ENCODE measurements around the gene EFTUD2.
A peak's percentile ranks its signal among the peaks of the same experiment; 100 is the strongest.

The EFTUD2 gene

DNA sequence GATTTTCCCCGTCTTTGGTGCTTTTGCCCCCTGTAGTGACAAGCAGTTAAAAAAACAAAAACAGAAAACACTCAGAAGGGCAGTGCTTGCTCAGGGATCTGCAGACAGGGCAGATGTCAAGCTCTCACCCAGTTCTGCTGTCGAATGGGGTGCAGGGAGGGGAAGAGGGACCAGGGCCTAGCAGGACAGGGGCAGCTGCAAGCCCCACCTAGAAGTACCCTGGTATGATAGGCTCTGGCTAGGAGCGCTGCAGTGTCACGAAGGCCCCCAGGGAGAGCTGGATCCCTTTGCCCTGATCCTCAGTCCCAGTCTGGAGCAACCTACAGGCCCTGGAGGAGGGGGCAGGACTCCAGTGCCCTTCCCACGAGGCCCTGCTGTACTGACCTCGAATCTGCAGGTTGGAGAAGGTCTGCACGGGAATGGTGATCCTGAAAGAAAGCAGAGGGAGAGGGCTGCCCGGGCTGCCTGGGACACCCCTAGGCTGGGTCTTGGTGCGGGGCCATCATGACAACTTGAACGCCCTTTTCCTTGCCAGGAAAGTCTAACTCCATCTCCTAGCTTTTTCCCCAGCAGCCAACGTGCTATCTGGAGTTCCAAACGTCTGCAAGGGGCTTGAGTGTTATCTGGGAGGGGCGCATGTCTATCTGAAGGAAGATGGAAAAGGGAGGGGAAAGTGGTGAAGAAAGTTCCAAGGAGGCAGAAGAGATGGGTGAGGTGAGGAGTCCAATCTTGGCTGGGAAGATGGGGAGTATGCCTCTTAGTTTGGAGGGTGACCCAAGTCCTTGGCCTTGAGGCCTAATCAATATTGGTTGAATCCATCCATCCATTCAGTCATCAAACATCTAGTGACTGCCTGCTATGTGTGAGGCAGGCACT lies 11.2 kb upstream of the EFTUD2 start:
- DNase-seq = no peak

DNA sequence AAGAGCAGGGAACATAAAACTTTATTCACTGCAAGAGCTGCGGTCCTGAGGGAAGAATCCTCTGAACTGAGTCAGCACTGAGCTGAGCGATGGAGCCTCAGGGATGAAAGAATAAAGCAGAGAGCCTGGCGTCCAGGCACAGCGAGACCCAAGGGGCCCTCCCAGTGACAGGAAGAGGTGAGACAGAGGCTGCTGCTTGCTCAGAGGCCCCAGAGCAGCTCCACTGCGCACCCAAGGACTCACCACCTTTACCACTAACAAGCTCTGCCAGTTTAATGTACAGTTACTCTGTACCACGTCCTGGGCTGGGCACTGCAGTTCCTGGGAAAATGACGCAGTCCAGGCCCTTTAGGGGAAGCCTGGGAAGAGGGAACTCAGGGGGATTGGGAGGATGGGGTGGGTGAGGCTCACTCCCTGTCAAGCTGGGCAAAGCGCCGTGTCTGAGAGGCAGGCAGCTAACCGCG lies 10.5 kb upstream of the EFTUD2 start:
- DNase-seq = no peak

DNA sequence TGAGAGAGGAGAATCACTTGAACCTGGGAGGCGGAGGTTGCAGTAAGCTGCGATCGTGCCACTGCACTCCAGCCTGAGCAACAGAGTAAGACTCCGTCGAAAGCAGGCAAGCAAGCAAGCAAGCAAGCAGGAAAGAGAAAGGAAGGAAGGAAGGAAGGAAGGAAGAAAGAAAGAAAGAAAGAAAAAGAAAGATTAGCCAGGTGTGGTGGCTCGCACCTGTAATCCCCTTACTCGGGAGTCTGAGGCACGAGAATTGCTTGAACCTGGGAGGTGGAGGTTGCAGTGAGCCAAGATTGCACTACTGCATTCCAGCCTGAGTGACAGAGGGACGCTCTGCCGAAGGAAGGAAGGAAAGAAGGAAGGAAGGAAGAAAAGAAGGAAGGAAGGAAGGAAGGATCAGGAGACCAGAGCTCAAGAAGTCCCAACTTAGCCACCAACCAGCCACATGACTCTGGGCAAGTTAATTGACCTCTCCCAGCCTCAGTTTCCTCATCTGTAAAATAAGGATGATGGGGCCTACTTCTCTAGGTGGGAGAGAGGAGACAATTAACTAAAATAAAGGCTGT lies 9.6 kb upstream of the EFTUD2 start:
- DNase-seq = no peak

DNA sequence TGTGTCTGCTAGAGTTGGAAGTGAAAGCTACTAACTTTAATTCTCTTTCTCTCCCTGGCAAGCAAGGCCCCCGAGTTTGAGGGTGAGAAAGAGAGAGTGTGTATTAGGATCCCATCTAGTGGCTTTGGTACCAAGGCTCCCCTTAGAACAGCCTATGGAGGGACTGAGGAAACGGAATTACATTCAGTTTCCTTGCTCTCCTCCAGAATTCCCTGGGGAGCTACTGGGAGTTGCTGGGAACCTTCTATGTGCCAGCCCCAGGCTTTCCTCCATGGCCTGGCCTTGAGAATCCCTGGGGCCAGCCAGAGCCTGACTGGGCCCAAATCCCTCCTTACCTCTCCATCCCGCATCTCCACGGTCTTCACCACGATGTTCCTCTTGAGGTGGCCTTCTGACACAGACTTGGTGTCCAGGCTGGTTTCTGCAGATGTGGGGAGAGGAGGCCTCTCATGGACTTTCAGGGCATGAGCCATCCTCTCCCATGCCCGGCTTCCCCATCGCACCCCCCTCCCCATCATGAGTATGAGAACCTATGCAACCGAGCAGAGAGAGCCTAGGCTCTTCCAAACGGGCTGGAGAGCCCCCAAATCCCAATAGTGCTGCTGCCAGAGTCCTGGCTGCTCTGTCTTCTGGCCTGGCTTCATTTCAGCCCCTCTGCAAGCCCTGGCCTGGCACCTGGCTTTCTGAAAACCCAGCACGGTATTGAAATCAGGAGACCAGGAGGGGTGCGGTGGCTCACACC lies 8.7 kb upstream of the EFTUD2 start:
- no peak for DNase-seq

DNA sequence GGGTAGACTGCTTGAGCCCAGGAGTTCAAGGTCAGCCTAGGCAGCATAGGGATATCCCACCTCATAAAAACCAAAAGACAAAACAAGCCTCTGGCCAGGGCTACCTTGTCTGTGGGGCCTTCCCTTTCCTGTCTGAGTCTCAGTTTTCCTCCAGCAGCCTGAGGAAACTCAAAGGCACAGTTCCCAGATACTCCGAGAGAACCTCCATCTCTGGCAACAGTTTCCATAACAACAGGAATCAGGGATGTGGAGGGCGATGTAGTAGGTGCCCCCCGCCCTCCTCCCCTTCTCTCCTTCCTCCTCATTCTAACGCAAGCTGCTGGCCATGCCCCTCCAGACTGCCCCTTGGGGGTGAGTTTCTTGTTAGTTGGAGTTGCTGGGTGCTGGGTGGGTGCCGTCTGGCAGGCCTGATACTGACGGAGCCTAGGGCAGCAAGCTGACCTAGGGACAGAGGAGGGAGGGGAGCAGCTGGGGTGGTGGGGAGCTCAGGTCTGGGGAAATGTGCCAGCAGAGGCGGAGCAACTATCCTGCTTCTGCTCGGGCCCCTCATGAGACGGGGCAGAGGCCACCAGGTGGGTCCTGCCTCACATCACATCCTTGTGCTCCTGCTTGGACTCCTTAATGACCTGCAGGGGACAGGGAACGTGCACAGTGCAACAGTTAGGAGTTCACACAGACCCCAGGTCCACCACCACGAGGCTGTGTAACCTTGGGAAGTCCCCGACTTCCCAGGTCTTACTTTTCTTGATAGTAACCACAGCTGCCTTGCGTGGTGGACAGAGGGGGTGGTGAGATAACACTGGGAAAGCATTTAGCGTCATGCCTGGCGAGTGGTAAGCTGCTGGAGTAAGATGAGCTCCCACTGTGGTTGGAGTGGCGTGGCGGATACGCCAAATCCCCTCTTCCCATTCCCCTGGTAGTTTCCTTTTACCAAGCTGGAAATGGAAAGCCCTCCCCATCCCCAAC lies 7.8 kb upstream of the EFTUD2 start:
- no peak for DNase-seq

DNA sequence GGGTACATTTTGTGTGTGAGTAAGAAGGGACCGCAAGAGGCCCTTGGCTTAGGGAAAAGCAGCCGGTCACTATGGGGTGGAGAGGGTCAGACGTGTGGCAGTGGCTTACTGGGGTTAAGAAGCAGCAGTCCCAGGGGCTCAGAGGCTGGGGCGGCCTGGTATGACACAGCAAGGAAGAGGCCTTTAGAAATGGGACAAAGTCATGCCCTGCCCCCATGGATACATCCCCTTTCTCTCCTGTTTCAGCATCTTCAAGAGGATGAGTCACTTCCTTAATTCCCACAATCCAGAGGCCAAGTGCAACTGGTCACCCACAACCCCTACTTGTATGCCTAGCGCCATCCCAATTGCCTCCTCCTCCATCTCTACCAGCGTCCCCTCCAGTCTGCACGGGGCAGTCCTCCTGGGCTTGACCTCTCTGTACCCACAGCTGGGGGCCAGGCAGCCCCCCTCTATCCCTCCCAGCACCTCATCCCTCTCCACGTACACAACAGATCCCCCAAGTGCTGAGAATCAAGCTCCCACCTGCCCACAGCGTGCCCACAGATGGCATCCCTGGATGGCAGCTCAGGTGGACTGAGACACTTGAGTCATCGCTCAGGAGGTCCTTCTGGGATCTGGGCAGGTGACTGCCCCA lies 6.9 kb upstream of the EFTUD2 start:
- DNase-seq = no peak

DNA sequence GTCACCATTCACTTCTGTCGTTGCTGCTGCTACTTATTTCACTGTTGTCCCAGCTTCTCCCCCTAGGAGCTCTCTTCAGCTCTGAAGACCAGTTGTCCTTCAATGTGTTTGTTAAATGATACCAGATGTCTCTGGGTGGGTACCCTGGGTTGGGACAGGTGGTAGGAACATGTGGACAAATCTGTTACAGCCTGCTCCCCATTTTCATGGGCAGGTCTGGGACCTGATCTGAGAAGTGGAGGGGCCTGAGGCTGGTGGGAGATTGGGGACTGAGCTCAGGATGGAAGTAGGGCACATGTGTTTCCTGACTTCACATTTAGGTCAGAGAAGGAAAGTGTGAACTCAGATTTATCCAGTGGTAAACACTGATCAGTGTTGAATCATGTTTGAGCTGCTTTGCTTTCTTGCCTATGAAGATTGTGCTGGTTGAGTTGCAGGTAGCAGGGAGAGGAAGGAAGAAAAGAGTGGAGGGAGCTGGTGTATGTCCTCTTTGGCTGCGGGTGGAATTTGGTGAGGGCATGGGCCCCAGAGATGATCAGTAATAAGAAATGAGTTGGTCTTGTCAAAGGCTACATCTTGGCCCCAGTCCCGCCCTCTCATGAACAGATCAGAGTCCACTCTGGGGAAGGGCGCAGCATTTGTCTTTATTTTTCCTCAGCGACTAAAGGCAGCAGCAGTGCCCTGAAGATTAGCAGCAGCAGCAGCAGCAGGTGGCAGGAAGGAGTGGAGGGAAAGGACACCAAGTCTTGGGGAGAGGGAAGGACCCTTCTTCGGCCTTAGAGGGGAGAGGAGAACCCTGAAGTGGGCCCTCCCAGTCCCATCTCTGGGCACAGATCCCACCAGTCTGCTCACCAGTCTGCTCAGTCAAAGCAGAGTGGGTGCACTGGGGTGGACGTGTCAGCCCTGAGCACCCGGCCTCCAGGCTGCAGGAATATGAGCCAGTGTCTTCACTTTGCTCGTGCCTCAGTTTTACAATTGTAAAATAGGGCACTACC lies 6.1 kb upstream of the EFTUD2 start:
- no peak for DNase-seq

DNA sequence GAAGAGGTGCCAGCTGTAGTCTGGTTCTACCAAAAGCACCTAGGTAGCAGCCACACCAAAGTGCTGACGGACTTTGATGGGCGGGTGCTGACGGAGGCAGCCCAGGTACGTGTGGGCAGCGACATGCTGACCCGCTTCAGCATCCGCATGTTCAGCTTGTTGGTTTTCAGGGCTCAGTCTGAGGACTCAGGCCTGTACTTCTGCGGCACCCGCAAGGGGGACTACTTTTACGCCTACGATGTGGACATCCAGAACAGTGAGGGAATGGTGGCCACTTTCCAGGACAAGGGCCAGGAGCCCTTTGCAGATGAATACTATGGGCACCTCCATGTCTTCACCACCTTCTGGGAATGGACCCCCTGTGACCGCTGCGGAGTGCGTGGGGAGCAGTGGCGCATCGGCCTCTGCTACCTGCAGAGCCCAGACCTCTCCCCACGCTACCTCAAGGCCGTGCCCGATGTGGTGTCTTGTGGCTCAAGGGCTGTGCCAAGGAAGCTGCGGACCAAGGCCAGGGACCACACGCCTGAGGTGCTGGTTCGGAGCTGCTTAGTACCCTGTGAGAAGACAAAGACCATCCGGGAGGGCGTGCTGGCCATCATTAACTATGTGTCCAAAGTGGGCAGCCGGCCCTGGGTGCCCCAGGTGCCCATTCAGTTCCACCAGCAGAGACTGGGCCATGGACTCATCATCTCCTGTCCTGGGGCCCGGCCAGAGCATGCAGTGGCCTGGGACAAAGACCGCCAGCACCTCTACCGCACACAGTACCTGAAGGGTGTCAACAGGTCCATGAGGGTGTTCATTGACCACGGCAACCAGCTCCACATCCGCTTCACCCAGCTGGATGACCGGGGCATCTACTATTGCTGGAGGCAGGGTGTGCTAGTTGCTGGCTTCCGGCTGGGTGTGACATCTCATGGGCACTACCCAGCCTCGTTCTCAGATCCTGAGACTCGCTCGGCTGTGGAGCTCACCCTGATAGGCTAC lies 5.0 kb upstream of the EFTUD2 start:
- DNase-seq = no peak

DNA sequence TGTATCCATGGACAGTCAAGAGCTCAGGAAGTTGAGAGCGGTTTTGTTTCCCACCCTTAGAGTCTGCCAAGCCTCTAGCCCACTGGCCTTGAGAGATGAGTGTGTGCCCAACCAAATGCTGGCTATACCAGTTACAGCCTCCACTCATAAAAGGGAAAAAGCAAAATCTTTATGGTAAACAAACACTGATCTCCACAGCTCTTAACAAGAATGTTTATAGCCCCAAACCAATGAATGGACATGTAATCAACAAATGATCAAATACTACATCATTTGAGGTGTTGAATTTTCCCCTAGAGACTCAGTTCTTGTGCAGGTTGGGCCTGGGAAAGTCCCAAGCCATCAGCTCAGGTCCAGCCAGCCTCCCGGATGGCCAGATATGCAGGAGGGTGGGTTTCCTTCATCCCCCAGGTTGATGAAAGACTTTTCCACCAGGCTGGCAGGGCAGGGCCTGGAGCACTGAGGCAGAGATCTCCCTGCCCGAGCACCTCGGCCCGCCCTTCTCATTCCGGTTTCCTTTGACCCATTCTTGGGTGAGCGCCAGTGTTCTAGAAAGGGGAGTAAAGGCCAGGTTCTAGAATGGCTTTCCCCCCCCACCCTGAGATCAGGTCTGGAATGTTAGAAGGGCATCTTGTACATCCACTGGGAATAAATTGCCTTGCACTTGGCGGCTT lies 3.9 kb upstream of the EFTUD2 start:
- no peak for DNase-seq

DNA sequence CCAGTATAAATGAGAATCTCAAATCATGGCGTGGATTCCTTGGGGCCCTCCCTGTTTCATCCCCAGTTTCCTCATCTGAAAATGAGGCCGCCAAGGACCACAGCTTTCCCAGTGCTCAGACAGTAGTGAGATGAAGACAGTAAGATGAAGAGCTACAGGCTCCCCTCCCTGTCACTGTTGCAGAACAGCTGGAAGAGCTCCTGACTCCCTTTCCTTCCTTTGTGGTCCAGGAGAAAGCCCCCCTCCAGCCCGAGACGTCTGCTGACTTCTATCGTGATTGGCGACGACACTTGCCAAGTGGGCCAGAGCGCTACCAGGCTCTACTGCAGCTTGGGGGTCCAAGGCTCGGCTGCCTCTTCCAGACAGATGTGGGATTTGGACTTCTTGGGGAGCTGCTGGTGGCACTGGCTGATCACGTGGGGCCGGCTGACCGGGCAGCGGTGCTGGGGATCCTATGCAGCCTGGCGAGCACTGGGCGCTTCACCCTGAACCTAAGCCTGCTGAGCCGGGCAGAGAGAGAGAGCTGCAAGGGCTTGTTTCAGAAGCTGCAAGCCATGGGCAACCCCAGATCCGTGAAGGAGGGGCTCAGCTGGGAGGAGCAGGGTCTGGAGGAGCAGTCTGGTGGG lies 3.0 kb upstream of the EFTUD2 start:
- DNase-seq = no peak

DNA sequence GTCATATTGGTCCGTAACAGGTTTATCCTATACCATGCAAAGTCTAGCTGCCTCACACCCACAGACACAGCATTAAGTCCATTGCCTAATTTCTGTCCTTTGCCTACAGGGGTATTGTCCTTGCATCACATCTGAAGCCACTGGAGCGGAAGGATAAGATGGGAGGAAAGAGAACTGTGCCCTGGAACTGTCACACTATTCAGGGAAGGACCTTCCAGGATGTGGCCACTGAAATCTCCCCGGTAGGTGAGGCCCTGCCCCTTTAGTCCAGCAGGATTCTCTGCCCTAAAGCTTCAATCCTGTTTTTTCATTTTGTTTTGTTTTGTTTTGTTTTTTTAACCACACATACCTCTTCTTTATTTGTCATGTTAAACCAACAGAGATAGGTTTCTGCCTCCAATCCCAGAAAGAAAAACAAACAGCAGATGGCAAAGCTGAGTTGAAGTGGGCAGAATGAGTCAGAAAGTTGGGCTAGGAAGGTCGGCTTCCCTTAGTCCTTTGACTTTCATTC lies 2.2 kb upstream of the EFTUD2 start:
- DNase-seq = no peak

DNA sequence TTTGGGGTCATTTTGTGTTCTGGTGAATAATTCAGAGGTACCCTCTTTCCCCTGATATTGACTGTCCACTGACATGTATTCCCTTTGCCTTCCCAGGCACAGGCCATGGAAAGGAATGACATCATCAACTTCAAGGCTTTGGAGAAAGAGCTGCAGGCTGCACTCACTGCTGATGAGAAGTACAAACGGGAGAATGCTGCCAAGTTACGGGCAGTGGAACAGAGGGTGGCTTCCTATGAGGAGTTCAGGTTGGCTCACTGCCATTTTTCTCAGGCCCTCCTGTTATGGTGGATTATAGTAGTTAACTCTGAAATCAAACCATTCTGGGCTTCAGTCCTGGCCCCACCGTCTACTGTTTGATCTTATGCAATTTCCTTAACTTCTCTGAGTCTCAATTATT lies 1.6 kb upstream of the EFTUD2 start:
- no peak for DNase-seq

DNA sequence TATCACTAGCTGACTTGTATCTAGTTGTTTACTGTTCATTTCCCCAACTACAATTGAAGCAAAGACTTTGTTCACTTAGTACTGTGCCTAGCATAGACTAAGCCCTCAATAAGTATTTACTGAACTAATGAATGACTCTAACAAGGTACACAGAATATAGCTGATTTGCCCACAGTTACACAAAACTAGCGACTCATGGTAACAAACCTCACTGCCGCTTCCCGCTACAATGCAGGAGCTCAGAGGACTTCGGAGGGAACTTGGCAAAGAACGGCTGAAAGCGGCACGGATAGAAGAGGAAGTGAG lies 524 bp downstream of the EFTUD2 start:
- peak; percentile 19 for DNase-seq

DNA sequence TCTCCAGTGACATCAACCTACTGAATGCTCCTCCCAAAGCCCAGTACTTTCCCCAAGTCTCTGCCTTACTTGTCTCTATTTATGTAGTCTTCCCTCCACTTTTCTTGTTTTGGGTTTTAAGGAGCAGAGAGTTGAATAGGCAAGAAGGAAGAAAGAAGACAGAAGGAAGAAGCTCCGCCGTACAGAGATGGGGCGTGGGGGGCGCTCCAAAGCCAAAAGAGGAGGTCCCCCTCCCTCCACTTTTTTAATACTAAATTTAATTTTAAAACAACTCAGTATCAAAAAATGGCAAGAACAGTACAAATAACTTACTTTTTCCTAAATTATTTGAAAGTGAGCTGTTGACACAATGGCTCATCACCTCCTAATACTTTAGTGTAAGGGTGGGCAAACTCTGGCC lies 4.6 kb downstream of the EFTUD2 start:
- DNase-seq = no peak

DNA sequence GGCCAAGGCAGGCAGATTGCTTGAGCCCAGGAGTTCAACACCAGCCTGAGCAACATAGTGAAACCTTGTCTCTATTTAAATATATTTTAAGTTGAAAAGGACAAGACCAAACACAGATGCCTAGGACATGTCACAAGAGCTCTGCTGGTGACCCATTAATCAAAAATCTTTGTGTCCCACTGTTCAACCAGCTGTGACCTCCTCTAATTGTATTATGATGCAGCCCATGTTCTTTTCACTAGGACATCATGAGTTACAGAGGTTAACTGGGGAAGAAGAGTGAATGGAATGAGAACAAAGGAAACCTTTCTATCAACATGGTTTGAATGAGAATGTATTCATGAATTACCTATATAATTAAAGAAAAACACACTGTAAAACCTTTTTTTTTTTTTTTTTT lies 7.0 kb downstream of the EFTUD2 start:
- DNase-seq = no peak

DNA sequence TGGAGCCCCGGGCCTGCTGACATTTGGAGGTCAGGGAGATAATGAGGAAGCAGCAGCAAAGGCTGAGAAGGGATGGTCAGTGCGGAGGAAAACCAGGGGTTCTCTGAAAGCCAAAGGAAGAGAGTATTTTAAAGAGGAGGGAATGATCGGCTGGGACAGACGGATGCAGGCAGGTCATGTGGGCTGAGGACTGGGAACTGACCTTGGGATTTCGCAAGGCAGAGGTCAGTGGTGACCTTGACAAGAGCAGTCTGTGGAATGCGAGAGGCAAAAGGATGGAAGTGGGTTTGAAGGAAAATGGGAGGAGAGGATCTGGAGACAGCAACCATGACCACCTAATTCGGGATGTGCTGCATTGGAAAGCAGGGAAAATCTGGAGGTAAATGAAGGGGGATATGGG lies 10.2 kb downstream of the EFTUD2 start:
- DNase-seq = no peak

DNA sequence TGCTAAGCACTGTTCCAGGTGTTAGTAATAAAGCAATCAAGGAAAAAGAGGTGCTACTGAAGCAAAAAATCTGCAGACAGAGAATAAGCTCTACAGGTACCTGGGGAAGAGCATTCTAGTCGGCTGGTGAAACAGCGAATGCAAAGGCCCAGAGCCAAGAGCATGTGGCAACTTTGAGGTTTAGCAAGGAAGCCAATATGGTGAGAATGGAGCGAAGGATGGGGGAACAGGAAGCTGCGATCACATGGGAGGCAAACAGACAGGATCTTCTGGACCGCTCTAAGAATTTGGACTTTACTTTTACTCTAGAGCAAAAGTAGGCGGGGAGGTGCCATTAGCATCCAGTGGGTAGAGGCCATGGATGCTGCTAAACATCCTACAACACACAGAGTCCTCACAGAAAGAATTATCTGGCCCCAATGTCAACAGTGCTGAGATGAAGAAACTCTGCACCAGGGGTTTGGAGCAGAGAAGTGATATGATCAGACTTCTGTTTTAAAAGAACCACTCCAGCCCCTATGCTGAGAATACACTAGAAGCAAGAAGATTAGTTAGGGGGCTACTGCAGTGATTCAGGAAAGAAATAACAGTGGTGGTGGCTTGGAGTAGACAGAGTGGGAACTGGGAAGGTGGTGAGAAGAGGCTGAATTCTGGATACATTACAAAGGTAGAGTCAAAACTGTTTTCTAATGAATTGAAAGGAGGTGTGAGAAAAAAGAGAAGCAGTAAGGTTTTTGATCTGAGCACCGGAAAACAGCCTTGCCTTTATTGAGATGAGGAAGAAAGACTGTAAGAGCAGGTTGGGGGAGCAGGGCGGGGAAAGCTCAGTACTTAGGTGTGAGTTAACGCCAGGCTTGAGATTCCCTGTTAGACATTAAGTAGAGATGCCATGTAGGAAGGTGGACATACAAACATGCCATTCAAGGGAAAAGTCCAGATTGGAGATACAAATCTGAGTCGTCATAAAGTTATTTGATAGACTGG lies 11.0 kb downstream of the EFTUD2 start:
- no peak for DNase-seq

Measured in stimulated activated CD4-positive, alpha-beta T cell treated with anti-CD3 and anti-CD28 coated beads, Interleukin-1b, Interleukin-23, amount 100 ng/mL, for 48 hours (primary cell).